SK-N-SH treated with all-trans-retinoic acid at 6 μM for 48 hours (cell line): ENCODE data around the gene AKAP9.

Experiments used
- ATAC-seq: fragments of 200-7000 bp; cut with Tn5 transposase; 3 replicates; pipeline ENCODE4 v1.9.1; 2020; ENCODE audit warnings: mild to moderate bottlenecking, moderate library complexity
- ARNTL ChIP-seq: fragments of 450-650 bp; formaldehyde crosslinking; IDR thresholded peaks from 2 replicates; pipeline ENCODE4 v1.5.0; 2020; ENCODE audit warnings: low read depth, mild to moderate bottlenecking, moderate library complexity, borderline replicate concordance
- BACH2 ChIP-seq: fragments of 250-450 bp; sonication (Bioruptor Pico); IDR thresholded peaks from 2 replicates; pipeline ENCODE4 v1.9.0; 2021; ENCODE audit warnings: mild to moderate bottlenecking, borderline replicate concordance
- CREB5 ChIP-seq: fragments of 250-450 bp; sonication (Bioruptor Pico); IDR thresholded peaks from 2 replicates; pipeline ENCODE4 v1.5.1; 2020; ENCODE audit warnings: low read depth, mild to moderate bottlenecking, moderate library complexity
- CSRNP3 ChIP-seq: fragments of 250-450 bp; sonication (Bioruptor Pico); IDR thresholded peaks from 2 replicates; pipeline ENCODE4 v1.5.1; 2021; ENCODE audit warnings: mild to moderate bottlenecking, moderate library complexity
- ESRRG ChIP-seq: fragments of 250-450 bp; sonication (Bioruptor Pico); IDR thresholded peaks from 2 replicates; pipeline ENCODE4 v1.6.1; 2021; ENCODE audit warnings: mild to moderate bottlenecking
- GLIS3 ChIP-seq: fragments of 250-450 bp; sonication (Bioruptor Pico); IDR thresholded peaks from 2 replicates; pipeline ENCODE4 v1.5.0; 2020; ENCODE audit warnings: mild to moderate bottlenecking, moderate library complexity
- ISL1 ChIP-seq: fragments of 250-450 bp; sonication (Bioruptor Pico); IDR thresholded peaks from 2 replicates; pipeline ENCODE4 v2.1.2; 2022; ENCODE audit warnings: mild to moderate bottlenecking, moderate library complexity
- OSR1 ChIP-seq: fragments of 250-450 bp; sonication (Bioruptor Pico); IDR thresholded peaks from 2 replicates; pipeline ENCODE4 v1.8.0; 2022; ENCODE audit warnings: moderate library complexity, mild to moderate bottlenecking, inconsistent platforms
- PATZ1 ChIP-seq: fragments of 250-450 bp; sonication (Bioruptor Pico); IDR thresholded peaks from 2 replicates; pipeline ENCODE4 v1.8.0; 2020; ENCODE audit warnings: mild to moderate bottlenecking, moderate library complexity, borderline replicate concordance
- POU6F1 ChIP-seq: fragments of 250-450 bp; sonication (Bioruptor Pico); IDR thresholded peaks from 2 replicates; pipeline ENCODE4 v1.8.0; 2021; ENCODE audit warnings: low read depth, mild to moderate bottlenecking, moderate library complexity, borderline replicate concordance
- PPARA ChIP-seq: fragments of 250-450 bp; sonication (Bioruptor Pico); IDR thresholded peaks from 2 replicates; pipeline ENCODE4 v1.5.0; 2020; ENCODE audit warnings: mild to moderate bottlenecking, borderline replicate concordance
- RARB ChIP-seq: fragments of 250-450 bp; sonication (Bioruptor Pico); IDR thresholded peaks from 2 replicates; pipeline ENCODE4 v1.8.0; 2021; ENCODE audit warnings: mild to moderate bottlenecking, moderate library complexity
- SNAI2 ChIP-seq: fragments of 250-450 bp; sonication (Bioruptor Pico); IDR thresholded peaks from 2 replicates; pipeline ENCODE4 v1.5.0; 2020; ENCODE audit warnings: mild to moderate bottlenecking, moderate library complexity
- TCF4 ChIP-seq: fragments of 250-450 bp; sonication (Bioruptor Pico); IDR thresholded peaks from 2 replicates; pipeline ENCODE4 v1.8.0; 2021; ENCODE audit warnings: mild to moderate bottlenecking, moderate library complexity, borderline replicate concordance
- TOX ChIP-seq: fragments of 250-450 bp; sonication (Bioruptor Pico); IDR thresholded peaks from 2 replicates; pipeline ENCODE4 v1.8.0; 2021; ENCODE audit warnings: mild to moderate bottlenecking, moderate library complexity, borderline replicate concordance
- TSHZ2 ChIP-seq: fragments of 250-450 bp; sonication (Bioruptor Pico); IDR thresholded peaks from 2 replicates; pipeline ENCODE4 v1.5.0; 2020; ENCODE audit warnings: mild to moderate bottlenecking, moderate library complexity
- ZC3H10 ChIP-seq: fragments of 250-450 bp; sonication (Bioruptor Pico); IDR thresholded peaks from 2 replicates; pipeline ENCODE4 v1.5.1; 2021; ENCODE audit warnings: mild to moderate bottlenecking, moderate library complexity
- ZFP3 ChIP-seq: fragments of 250-450 bp; sonication (Bioruptor Pico); IDR thresholded peaks from 2 replicates; pipeline ENCODE4 v1.5.0; 2020; ENCODE audit warnings: mild to moderate bottlenecking, moderate library complexity
- ZFP30 ChIP-seq: fragments of 450-650 bp; formaldehyde crosslinking; IDR thresholded peaks from 2 replicates; pipeline ENCODE4 v1.5.0; 2022; ENCODE audit warnings: mild to moderate bottlenecking, moderate library complexity
- ZNF565 ChIP-seq: fragments of 450-650 bp; formaldehyde crosslinking; conservative IDR thresholded peaks from 2 replicates; pipeline ENCODE4 v1.5.0; 2020; ENCODE audit warnings: low read depth, mild to moderate bottlenecking, moderate library complexity
- ZNF70 ChIP-seq: fragments of 450-650 bp; formaldehyde crosslinking; IDR thresholded peaks from 2 replicates; pipeline ENCODE4 v1.5.0; 2020; ENCODE audit warnings: mild to moderate bottlenecking, moderate library complexity
- ZNF8 ChIP-seq: fragments of 450-650 bp; formaldehyde crosslinking; IDR thresholded peaks from 2 replicates; pipeline ENCODE4 v1.5.0; 2020; ENCODE audit warnings: mild to moderate bottlenecking, moderate library complexity

The AKAP9 gene

GRCh38 chr7:91910171-91910570 is 30.5 kb upstream of the AKAP9 start:
- no peak for ATAC-seq
- TF ChIP-seq TCF4 (no peak), ESRRG (CRISPR knock-in tag) (no peak), PATZ1 (no peak), TOX (CRISPR knock-in tag) (no peak), ZNF70 (CRISPR knock-in tag) (no peak), PPARA (CRISPR knock-in tag) (no peak), CSRNP3 (CRISPR knock-in tag) (no peak), ZFP30 (CRISPR knock-in tag) (no peak), CREB5 (CRISPR knock-in tag) (no peak)

GRCh38 chr7:91911121-91911520 is 29.5 kb upstream of the AKAP9 start:
- no peak for TF ChIP-seq PPARA (CRISPR knock-in tag)
- TF ChIP-seq TOX (CRISPR knock-in tag) = no peak
- TF ChIP-seq CREB5 (CRISPR knock-in tag) = no peak
- no peak for TF ChIP-seq ZFP30 (CRISPR knock-in tag)
- TF ChIP-seq TSHZ2 (CRISPR knock-in tag) = no peak
- TF ChIP-seq ZFP3 (CRISPR knock-in tag) = no peak
- no peak for TF ChIP-seq TCF4
- no peak for TF ChIP-seq ZC3H10 (CRISPR knock-in tag)
- TF ChIP-seq POU6F1 = no peak
- TF ChIP-seq SNAI2 (CRISPR knock-in tag) = no peak
- TF ChIP-seq ZNF565 (CRISPR knock-in tag) = no peak
- TF ChIP-seq GLIS3 (CRISPR knock-in tag) = no peak
- no peak for TF ChIP-seq ARNTL (CRISPR knock-in tag)
- TF ChIP-seq BACH2 (CRISPR knock-in tag) = no peak
- no peak for TF ChIP-seq PATZ1
- no peak for TF ChIP-seq ZNF8
- no peak for TF ChIP-seq CSRNP3 (CRISPR knock-in tag)
- no peak for TF ChIP-seq ISL1
- TF ChIP-seq RARB = no peak
- no peak for TF ChIP-seq OSR1
- ATAC-seq = no peak
